Amygdala (tissue), 56 donors: ENCODE results near the gene NPY4R2.
"Not testable (repeated sequence)": the region's sequence is repeated elsewhere in the genome, so short reads cannot be mapped to it uniquely, and the experiment has no call there.

ENCODE experiments used
- DNase-seq, 56 donors: peaks; one replicate each; lab custom pipeline; 2025; lab: John Stamatoyannopoulos, UW

Gene NPY4R2

GRCh38 chr10:47928225-47928624 is 9.8 kb downstream of the NPY4R2 start:
- not testable (repeated sequence) for DNase-seq

- not testable (repeated sequence) for DNase-seq
These were observed 14.4 kb downstream of the NPY4R2 start for GRCh38 chr10:47932824-47933223.

DNA sequence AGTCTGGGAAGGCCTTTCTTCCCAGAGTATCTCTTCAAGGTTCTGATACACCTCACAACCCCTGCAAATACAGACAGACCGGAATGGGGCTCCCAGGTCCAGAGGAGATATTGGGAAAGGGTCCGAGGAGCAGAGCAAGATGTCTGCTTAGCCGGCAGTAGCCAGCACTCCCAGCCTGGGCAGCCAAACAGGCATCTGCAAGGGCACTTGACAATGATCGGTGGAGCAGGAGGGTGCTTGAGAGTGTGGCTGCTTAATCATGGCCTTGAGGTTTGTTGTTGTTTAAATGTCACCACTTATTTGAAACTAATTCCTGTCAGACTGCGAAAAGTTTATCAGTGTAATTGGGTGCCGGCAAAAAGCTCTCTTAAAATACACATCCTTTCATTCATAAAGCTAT is 15.0 kb downstream of the NPY4R2 start:
- not testable (repeated sequence) for DNase-seq

GRCh38 chr10:47936772-47937228 is 18.3 kb downstream of the NPY4R2 start:
- not testable (repeated sequence) for DNase-seq

DNA sequence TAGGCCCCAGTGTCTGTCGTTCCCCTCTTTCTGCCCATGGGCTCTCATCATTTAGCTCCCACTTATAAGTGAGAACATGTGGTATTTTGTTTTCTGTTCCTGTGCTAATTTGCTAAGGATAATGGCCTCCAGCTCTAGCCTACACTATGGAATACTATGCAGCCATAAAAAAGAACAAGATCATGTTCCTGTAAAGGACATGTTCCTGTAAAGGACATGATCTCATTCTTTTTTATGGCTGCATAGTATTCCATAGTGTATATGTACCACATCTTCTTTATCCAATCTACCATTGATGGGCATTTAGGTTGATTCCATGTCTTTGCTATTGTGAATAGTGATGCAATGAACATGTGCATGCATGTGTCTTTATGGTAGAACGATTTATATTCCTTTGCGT is 19.2 kb downstream of the NPY4R2 start:
- DNase-seq, result not testable (repeated sequence)

DNA sequence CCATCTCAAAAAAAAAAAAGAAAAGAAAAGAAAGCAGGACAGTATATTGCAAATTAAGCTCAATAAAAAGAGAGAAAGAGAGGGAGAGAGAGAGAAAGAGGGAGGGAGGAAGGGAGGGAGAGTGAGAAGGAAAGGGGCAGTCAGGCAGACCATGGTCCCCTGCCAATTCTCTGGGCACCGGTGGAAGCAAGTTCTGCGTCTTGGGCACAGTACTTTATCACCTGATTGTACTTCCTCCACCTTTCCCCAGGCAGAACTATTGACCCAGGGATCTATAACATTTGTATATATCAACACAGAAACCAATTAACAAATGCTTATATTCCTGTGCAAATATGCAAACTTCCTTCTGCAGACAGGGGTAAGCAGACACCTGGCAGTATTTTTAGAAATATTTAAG is 22.4 kb downstream of the NPY4R2 start:
- not testable (repeated sequence) for DNase-seq

DNA sequence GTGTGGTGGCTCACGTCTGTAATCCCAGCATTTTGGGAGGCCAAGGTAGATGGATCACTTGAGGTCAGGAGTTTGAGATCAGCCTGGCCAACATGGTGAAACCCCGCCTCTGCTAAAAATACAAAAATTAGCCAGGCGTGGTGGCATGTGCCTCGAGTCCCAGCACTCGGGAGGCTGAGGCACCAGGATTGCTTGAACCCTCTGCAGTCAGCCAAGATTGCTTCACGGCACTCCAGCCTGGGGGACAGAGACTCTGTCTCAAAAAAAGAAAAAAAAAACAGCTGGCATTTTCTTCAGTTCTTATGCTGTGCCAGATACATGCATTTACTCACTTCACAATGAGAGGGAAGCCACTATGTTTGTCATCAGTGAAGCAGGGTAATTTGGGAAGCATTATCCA is 22.9 kb downstream of the NPY4R2 start:
- not testable (repeated sequence) for DNase-seq

DNA sequence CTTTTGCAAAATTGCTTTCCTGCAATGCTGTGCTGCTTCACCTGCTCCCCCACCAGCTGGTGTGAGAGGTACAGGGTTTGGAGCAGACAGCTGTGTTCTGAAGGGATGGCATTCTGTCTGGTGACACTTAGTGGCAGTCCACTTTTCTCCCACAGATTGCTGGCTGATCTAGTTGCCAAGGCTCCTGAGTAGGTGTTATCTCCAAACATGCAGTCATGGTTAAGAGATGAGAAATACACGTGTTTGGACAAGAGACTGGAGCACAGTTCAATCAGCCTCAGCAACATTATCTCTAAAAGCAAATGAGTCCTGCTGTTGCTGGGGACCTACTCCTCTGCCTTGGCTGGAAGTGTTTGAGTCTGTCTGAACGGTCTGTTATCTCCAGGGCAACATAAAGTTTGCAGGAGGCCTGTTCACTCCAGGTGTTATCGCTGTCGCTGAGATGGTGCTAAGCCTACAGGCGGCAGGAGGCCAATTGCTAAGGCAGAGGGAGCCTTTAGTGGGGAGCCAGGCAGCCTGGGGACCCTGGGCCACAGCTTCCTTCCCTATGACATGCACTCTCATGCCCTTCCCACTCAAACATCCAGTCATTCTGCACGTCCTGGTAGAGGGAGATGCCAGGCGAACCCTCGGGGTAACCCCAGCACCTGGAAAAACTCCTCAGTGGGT is 24.0 kb downstream of the NPY4R2 start:
- peak in 2 of 56 donors; percentile 25 to 36 for DNase-seq

- DNase-seq, result not testable (repeated sequence)
These were observed 24.9 kb downstream of the NPY4R2 start for GRCh38 chr10:47943328-47943727.

DNA sequence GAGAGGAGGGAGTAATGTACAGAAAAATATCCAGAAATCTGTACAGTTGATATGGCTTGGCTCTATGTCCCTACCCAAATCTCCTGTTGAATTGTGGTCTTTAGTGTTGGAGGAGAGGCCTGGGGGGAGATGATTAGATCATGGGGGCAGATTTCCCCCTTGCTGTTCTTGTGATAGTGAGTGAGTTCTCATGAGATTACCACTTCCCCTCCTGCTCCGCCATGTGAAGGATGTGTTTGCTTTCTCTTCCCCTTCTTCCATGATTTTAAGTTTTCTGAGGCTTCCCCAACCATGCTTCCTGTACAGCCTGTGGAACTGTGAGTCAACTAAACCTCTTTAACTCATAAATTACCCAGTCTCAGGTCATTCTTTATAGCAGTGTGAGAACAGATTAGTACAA is 29.0 kb downstream of the NPY4R2 start:
- not testable (repeated sequence) for DNase-seq

GRCh38 chr10:47957158-47957557 is 38.7 kb downstream of the NPY4R2 start:
- DNase-seq, result not testable (repeated sequence)

DNA sequence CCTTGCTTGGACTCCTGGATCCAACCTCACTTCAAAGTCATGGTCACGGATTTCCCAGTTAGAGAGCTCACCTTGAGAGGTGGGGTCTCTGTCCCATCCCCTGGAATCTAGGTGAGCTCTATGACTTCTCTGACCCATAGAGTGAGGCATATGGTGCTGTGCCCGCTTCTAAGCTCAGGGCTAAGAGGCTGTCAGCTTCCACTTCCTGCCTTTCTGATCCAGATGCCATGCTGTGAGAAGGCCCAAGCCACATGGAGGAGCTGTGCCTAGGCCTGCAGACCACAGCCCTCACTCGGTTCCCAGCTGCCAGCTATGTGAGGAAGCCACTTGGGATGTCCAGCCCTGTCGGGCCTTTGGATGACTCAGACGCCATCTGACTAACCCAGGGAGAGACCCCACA is 41.2 kb downstream of the NPY4R2 start:
- DNase-seq, result not testable (repeated sequence)

GRCh38 chr10:47960699-47961098 is 42.2 kb downstream of the NPY4R2 start:
- not testable (repeated sequence) for DNase-seq

DNA sequence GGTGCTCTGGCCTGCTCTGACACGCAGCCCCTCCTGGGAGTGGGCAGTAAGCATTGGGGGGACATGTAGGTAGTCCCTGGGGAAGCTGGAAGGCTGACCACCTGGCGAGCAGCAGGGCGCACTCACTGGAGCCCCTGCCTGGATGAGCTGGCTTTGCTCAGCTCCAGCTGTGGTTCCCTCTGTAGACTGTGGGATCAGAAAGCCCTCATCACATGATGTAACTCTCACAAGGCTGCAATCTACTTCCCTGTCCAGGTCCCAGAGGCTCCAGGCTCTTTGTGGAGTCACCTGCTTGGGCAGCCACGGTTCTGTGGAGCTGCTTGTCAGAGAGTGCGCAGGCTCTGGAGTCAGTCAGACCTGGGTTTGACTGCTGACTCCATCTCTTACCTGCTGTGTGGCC is 44.3 kb downstream of the NPY4R2 start:
- not testable (repeated sequence) for DNase-seq

DNA sequence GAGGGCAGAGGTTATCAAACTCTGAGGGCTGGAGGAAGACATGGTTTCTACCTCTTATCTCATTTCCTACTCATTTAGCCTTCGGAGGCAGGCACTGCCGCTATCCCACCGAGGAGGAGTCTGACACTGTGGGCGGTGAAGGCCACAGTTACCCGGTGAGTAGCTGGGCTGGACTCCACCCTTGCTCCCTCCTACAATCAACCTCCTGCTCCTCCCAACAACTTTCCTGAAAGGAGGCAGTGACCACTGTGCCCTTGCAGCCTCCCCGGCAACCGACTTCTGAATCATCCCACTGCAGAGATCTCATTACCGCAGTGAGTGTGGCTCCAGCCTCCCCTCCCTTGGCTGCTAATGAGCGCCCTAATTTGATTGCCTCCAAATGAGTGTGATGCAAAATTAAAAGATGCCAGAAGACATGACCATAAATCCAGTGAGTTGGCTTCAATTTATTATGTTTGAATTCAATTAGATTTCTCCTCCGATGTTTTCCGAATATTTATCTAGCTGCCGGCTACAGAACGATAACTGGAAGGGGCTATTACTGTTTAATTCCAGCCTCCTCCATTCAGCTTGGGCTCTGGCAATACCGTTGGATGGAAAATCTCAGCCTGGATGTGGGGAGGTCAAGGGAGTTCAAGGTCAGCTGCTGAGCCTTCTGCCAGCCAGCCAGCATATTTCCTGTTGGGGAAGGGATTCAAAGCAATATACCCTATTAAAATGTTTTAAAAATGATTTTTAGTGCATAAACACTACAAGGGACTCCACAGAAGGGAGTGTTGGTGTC is 46.0 kb downstream of the NPY4R2 start:
- not testable (repeated sequence) for DNase-seq

- not testable (repeated sequence) for DNase-seq
These were observed 50.5 kb downstream of the NPY4R2 start for GRCh38 chr10:47968988-47969387.

- not testable (repeated sequence) for DNase-seq
These were observed 51.6 kb downstream of the NPY4R2 start for GRCh38 chr10:47970047-47970446.

- DNase-seq, result not testable (repeated sequence)
These were observed 53.1 kb downstream of the NPY4R2 start for GRCh38 chr10:47971598-47971997.

- DNase-seq, result not testable (repeated sequence)
These were observed 53.6 kb downstream of the NPY4R2 start for GRCh38 chr10:47972077-47972476.
